ENCODE results near the gene RALBP1. TPM values are rescaled to one million over a fixed set of nuclear protein-coding genes. Genes with fewer than 3 reads are reported as not detected.
"Not testable (repeated sequence)": the region's sequence is repeated elsewhere in the genome, so short reads cannot be mapped to it uniquely, and the experiment has no call there.

Gene RALBP1
- total RNA-seq, 4 donors from 2014 or later, result 92.9 to 157 (median 131) TPM

- no peaks in the 10 kb centered on the region for H3K4me1 ChIP-seq
- H3K9me3 ChIP-seq, result peaks cover 0 to 15% (median 0%) of the 10 kb centered on the region in 3 donors
- H3K27ac ChIP-seq, result no peak overlapping the region
- no peak for TF ChIP-seq POLR2A (IDR thresholded peaks at IDR 0.05)
- no peak for TF ChIP-seq CTCF (IDR thresholded peaks at IDR 0.05)
- no peak for TF ChIP-seq EP300 (IDR thresholded peaks at IDR 0.05)
- TF ChIP-seq POLR2AphosphoS5 (IDR thresholded peaks at IDR 0.05), result no peak
- 87 to 93% methylated on average over 3 of the region's 3 CpGs for WGBS, 2 donors (ENCODE audit: low coverage in 1 of 2)
- H3K4me3 ChIP-seq, result no peak overlapping the region
- no peaks in the 10 kb centered on the region for H3K36me3 ChIP-seq
- H3K27me3 ChIP-seq, result no peaks in the 10 kb centered on the region
- ATAC-seq, result no peak
These were observed 30.8 kb upstream of the RALBP1 start for GRCh38 chr18:9444549-9444948.

GRCh38 chr18:9446839-9447238, 28.5 kb upstream of the RALBP1 start:
- no peak for TF ChIP-seq CTCF (IDR thresholded peaks at IDR 0.05)
- no peak for TF ChIP-seq POLR2A (IDR thresholded peaks at IDR 0.05)
- TF ChIP-seq POLR2AphosphoS5 (IDR thresholded peaks at IDR 0.05), result no peak
- TF ChIP-seq EP300 (IDR thresholded peaks at IDR 0.05), result no peak
- no peaks in the 10 kb centered on the region for H3K4me1 ChIP-seq
- H3K4me3 ChIP-seq, result no peak overlapping the region
- peaks cover 0 to 15% (median 0%) of the 10 kb centered on the region in 3 donors for H3K9me3 ChIP-seq
- no peak for ATAC-seq
- WGBS, 2 donors (ENCODE audit: low coverage in 1 of 2), result 78 to 92% methylated on average over 2 to 5 of the region's 5 CpGs
- no peaks in the 10 kb centered on the region for H3K27me3 ChIP-seq
- no peak overlapping the region for H3K27ac ChIP-seq
- H3K36me3 ChIP-seq, result no peaks in the 10 kb centered on the region

GRCh38 chr18:9447334-9447733, 28.0 kb upstream of the RALBP1 start:
- Histone ChIP-seq H3K4me3 (no peak overlapping the region), H3K27me3 (no peaks in the 10 kb centered on the region), H3K36me3 (no peaks in the 10 kb centered on the region), H3K4me1 (no peaks in the 10 kb centered on the region), H3K9me3 (peaks cover 0 to 15% (median 0%) of the 10 kb centered on the region in 3 donors), H3K27ac (no peak overlapping the region)
- TF ChIP-seq EP300 (IDR thresholded peaks at IDR 0.05) (no peak), CTCF (IDR thresholded peaks at IDR 0.05) (no peak)
- no peak for ATAC-seq
- 87% methylated on average over 7 of the region's 7 CpGs; no CpG with 5 or more reads in 1 of the 2 donors for whole genome bisulfite sequencing, 2 donors (ENCODE audit: low coverage in 1 of 2)

GRCh38 chr18:9449600-9450414, 25.5 kb upstream of the RALBP1 start:
- Histone ChIP-seq H3K9me3 (peaks cover 0 to 15% (median 0%) of the 10 kb centered on the region in 3 donors), H3K36me3 (no peaks in the 10 kb centered on the region), H3K27me3 (no peaks in the 10 kb centered on the region), H3K4me1 (no peaks in the 10 kb centered on the region), H3K4me3 (no peak overlapping the region), H3K27ac (no peak overlapping the region)
- no peak for ATAC-seq
- TF ChIP-seq EP300 (IDR thresholded peaks at IDR 0.05) (no peak), POLR2AphosphoS5 (IDR thresholded peaks at IDR 0.05) (no peak), POLR2A (IDR thresholded peaks at IDR 0.05) (no peak), CTCF (IDR thresholded peaks at IDR 0.05) (no peak)
- WGBS, 2 donors (ENCODE audit: low coverage in 1 of 2), result 53 to 66% methylated on average over 5 to 11 of the region's 12 CpGs

GRCh38 chr18:9450920-9451319, 24.4 kb upstream of the RALBP1 start:
- H3K4me1 ChIP-seq, ATAC-seq, H3K36me3 ChIP-seq, H3K27me3 ChIP-seq, H3K4me3 ChIP-seq, H3K27ac ChIP-seq: not testable (repeated sequence)
- peaks cover 0 to 24% (median 0%) of the 10 kb centered on the region in 3 donors for H3K9me3 ChIP-seq
- WGBS, 2 donors (ENCODE audit: low coverage in 1 of 2), result 93% methylated on average over 5 to 7 of the region's 7 CpGs
